ENCODE results near the gene LMX1A. TPM values are rescaled to one million over a fixed set of nuclear protein-coding genes. Genes with fewer than 3 reads are reported as not detected.

Gene LMX1A
- polyA plus RNA-seq, 1 donor (not counting 4 experiments of a cell fraction or from before 2014, with no cell fraction given), result not detected

DNA sequence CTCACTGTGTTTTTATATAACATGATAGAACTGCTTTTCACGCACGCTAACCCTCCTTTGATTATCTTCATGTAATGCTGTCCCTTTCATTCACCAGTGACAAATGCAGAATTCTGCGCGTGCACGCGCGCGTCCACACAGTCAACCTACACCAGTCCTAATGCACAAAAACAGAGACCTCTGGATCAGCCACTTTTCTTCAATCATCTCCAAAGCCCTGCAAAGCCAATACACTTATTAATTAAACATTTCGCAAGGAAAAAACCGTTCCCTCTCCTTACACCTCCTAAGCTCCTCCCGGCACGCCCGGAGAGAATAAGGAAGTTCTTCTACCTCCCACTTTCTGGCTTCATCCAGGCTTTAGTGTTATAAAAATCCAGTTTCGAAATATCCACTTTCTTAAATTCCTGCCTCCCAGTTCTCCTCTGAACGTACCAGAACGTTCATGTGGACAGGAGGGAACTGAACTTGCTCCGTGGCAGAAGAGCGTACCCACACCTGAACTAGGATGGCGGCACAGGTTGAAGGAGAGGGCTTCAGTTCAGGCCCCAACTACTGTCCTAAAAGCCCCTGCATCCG is 4.6 kb downstream of the LMX1A start:
- Histone ChIP-seq H4K20me1 (ENCODE audit: control insufficient read depth, extremely low read depth, insufficient read depth, low read length) (no peaks in the 10 kb centered on the region), H3K9me3 (ENCODE audit: control insufficient read depth, low read depth, low read length) (no peaks in the 10 kb centered on the region), H3K36me3 (ENCODE audit: control insufficient read depth in 2 of 2, extremely low read depth in 1 of 2, insufficient read depth in 2 of 2, low read length in 2 of 2) (no peaks in the 10 kb centered on the region), H3K4me3 (ENCODE audit: control insufficient read depth in 2 of 3, extremely low read depth in 1 of 3, insufficient read depth in 2 of 3, low read depth in 1 of 3, low read length in 3 of 3) (no peak overlapping the region), H3K4me2 (ENCODE audit: control insufficient read depth, extremely low read depth, insufficient read depth, low read depth, low read length) (no peak overlapping the region), H3K9me1 (ENCODE audit: control insufficient read depth, extremely low read depth, insufficient read depth, low read length) (no peaks in the 10 kb centered on the region), H3K27me3 (ENCODE audit: control insufficient read depth, extremely low read depth, insufficient read depth, low read length) (peaks cover 78% of the 10 kb centered on the region), H3K79me2 (ENCODE audit: control insufficient read depth, insufficient read depth, low read length) (no peaks in the 10 kb centered on the region), H2AFZ (ENCODE audit: control insufficient read depth, low read length) (no peak overlapping the region), H3K27ac (ENCODE audit: control insufficient read depth, insufficient read depth, low read length) (no peak overlapping the region), H3K9ac (ENCODE audit: control insufficient read depth, extremely low read depth, insufficient read depth, low read length) (no peak overlapping the region), H3K4me1 (ENCODE audit: control insufficient read depth, extremely low read depth, insufficient read depth, low read length) (no peaks in the 10 kb centered on the region)
- no peak for FAIRE-seq
- TF ChIP-seq EZH2 (IDR thresholded peaks at IDR 0.05; ENCODE audit: low read length), result no peak
- TF ChIP-seq, protein P1, sequence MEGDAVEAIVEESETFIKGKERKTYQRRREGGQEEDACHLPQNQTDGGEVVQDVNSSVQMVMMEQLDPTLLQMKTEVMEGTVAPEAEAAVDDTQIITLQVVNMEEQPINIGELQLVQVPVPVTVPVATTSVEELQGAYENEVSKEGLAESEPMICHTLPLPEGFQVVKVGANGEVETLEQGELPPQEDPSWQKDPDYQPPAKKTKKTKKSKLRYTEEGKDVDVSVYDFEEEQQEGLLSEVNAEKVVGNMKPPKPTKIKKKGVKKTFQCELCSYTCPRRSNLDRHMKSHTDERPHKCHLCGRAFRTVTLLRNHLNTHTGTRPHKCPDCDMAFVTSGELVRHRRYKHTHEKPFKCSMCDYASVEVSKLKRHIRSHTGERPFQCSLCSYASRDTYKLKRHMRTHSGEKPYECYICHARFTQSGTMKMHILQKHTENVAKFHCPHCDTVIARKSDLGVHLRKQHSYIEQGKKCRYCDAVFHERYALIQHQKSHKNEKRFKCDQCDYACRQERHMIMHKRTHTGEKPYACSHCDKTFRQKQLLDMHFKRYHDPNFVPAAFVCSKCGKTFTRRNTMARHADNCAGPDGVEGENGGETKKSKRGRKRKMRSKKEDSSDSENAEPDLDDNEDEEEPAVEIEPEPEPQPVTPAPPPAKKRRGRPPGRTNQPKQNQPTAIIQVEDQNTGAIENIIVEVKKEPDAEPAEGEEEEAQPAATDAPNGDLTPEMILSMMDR (optimal IDR thresholded peaks at IDR 0.05 in 1 of 3, IDR thresholded peaks at IDR 0.05 in 1 of 3, conservative IDR thresholded peaks at IDR 0.05 in 1 of 3; ENCODE audit: extremely low read depth in 1 of 3, insufficient read depth in 2 of 3, low read length in 3 of 3), result no peak
- dilution Hi-C loops (cut with MboI; ENCODE audit: extremely low pct_ligation_motif_present, low sequenced_read_pairs), result no loop called here
- DNase-seq (ENCODE audit: low read depth, low spot score), result no peak

DNA sequence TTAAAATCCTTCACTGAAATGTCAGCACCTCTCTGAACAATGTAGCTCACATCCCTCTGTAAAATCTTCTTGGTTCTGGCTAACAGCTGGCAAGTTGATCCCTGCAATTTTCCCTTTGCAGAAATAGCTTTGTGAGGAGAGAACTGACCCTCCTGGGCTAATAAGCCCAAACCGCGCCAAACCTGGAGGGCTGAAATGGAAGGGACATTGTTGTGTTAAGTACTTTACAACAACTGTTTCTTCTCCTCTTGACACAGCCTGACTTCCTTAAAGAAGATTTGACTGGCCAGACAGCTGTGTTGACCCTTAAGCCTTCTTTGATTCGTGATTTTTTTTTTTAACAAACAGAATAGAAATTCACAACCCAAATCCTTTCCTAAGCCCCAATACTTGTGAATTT is 5.7 kb downstream of the LMX1A start:
- Histone ChIP-seq H3K9me1 (ENCODE audit: control insufficient read depth, extremely low read depth, insufficient read depth, low read length) (no peaks in the 10 kb centered on the region), H3K79me2 (ENCODE audit: control insufficient read depth, insufficient read depth, low read length) (no peaks in the 10 kb centered on the region), H2AFZ (ENCODE audit: control insufficient read depth, low read length) (no peak overlapping the region), H3K27ac (ENCODE audit: control insufficient read depth, insufficient read depth, low read length) (no peak overlapping the region), H4K20me1 (ENCODE audit: control insufficient read depth, extremely low read depth, insufficient read depth, low read length) (no peaks in the 10 kb centered on the region), H3K4me1 (ENCODE audit: control insufficient read depth, extremely low read depth, insufficient read depth, low read length) (no peaks in the 10 kb centered on the region), H3K9ac (ENCODE audit: control insufficient read depth, extremely low read depth, insufficient read depth, low read length) (no peak overlapping the region), H3K36me3 (ENCODE audit: control insufficient read depth in 2 of 2, extremely low read depth in 1 of 2, insufficient read depth in 2 of 2, low read length in 2 of 2) (no peaks in the 10 kb centered on the region), H3K4me2 (ENCODE audit: control insufficient read depth, extremely low read depth, insufficient read depth, low read depth, low read length) (no peak overlapping the region), H3K27me3 (ENCODE audit: control insufficient read depth, extremely low read depth, insufficient read depth, low read length) (peaks cover 67% of the 10 kb centered on the region), H3K4me3 (ENCODE audit: control insufficient read depth in 2 of 3, extremely low read depth in 1 of 3, insufficient read depth in 2 of 3, low read depth in 1 of 3, low read length in 3 of 3) (no peak overlapping the region), H3K9me3 (ENCODE audit: control insufficient read depth, low read depth, low read length) (no peaks in the 10 kb centered on the region)
- dilution Hi-C loops (cut with MboI; ENCODE audit: extremely low pct_ligation_motif_present, low sequenced_read_pairs), result no loop called here
- no peak for TF ChIP-seq EZH2 (IDR thresholded peaks at IDR 0.05; ENCODE audit: low read length)
- TF ChIP-seq, protein P1 (optimal IDR thresholded peaks at IDR 0.05 in 1 of 3, IDR thresholded peaks at IDR 0.05 in 1 of 3, conservative IDR thresholded peaks at IDR 0.05 in 1 of 3; ENCODE audit: extremely low read depth in 1 of 3, insufficient read depth in 2 of 3, low read length in 3 of 3), result no peak
- no peak for FAIRE-seq
- no peak for DNase-seq (ENCODE audit: low read depth, low spot score)

Data from keratinocyte (primary cell).